Measurements from ENCODE around the gene INPP5B.

DNA sequence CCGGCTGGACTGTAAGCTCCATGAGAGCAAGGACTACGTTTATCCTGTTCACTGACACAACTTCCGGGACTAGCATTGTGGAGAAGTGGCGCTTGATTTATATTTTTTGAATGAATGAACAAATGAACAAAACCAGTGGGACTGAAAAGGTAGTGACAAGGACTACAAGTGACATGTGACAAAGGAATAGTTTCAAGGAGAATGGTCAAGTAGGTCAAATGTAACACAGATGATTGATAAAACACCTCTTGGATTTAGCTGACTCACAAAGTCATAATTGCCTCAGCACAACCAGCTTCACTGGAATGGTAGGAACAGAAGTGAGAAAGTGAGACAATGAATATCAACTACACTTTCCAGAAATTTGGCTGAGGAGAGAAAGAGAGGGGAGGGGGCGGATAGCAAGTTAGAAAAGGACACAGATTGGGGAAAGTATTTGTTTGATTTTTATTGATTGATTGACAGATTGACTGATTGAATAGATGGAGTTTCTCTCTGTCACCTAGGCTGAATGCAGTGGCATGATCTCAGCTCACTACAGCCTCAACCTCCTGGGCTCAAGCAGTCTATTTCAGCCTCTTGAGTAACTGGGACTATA, 101.7 kb downstream of the INPP5B start:
- TF ChIP-seq, protein P1, sequence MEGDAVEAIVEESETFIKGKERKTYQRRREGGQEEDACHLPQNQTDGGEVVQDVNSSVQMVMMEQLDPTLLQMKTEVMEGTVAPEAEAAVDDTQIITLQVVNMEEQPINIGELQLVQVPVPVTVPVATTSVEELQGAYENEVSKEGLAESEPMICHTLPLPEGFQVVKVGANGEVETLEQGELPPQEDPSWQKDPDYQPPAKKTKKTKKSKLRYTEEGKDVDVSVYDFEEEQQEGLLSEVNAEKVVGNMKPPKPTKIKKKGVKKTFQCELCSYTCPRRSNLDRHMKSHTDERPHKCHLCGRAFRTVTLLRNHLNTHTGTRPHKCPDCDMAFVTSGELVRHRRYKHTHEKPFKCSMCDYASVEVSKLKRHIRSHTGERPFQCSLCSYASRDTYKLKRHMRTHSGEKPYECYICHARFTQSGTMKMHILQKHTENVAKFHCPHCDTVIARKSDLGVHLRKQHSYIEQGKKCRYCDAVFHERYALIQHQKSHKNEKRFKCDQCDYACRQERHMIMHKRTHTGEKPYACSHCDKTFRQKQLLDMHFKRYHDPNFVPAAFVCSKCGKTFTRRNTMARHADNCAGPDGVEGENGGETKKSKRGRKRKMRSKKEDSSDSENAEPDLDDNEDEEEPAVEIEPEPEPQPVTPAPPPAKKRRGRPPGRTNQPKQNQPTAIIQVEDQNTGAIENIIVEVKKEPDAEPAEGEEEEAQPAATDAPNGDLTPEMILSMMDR (IDR thresholded peaks at IDR 0.05) = no peak
- no peak for TF ChIP-seq EP300 (IDR thresholded peaks at IDR 0.05)
- TF ChIP-seq POLR2AphosphoS5 (IDR thresholded peaks at IDR 0.05) = no peak
- TF ChIP-seq POLR2A (IDR thresholded peaks at IDR 0.05) = no peak

Measured in gastroesophageal sphincter (tissue), 3 donors.